IMR-90 (cell line): ENCODE measurements around the gene ICAM4. TPM values are rescaled to one million over a fixed set of nuclear protein-coding genes. Genes with fewer than 3 reads are reported as not detected.

Experiments
- ATAC-seq: fragments of 200-7000 bp; cut with Tn5 transposase; 2 replicates; pipeline ENCODE4 v1.9.1; 2020; ENCODE audit warnings: low read depth, mild to moderate bottlenecking, moderate library complexity
- BruUV-seq: library from RNA; stranded (reverse); fragments of 400-500 nt; replicated peaks from 2 replicates; lab custom pipeline; 2021; lab: Mats Ljungman, UMichigan
- CTCF ChIA-PET: fragments of 300-600 bp; formaldehyde crosslinking; extraction: SDS; loops from one replicate; lab custom pipeline; 2021; ENCODE audit warnings: antibody characterized with exemption; lab: Yijun Ruan, JAX
- POLR2A ChIA-PET: fragments of 300-600 bp; sonication (Branson Sonifier 250); formaldehyde crosslinking; loops from one replicate; lab custom pipeline; 2022; ENCODE audit warnings: antibody characterized with exemption; ENCODE audit not compliant: unreplicated experiment; lab: Charles Lee
- DNase-seq: peaks from one replicate; pipeline ENCODE4 v3.0.0; 2013
- H2AFZ ChIP-seq: replicated peaks from 2 replicates; pipeline ENCODE3; 2013; ENCODE audit warnings: low read length, mild to moderate bottlenecking; ENCODE audit not compliant: poor library complexity
- H2AK5ac ChIP-seq: 2 replicates; pipeline ENCODE4 v1.6.1; 2013; ENCODE audit warnings: low read depth, low read length, inconsistent platforms
- H2AK9ac ChIP-seq: replicated peaks from 2 replicates; pipeline ENCODE3; 2013; ENCODE audit warnings: mild to moderate bottlenecking, low read depth, low read length, moderate library complexity; ENCODE audit not compliant: poor library complexity
- H2BK120ac ChIP-seq: 2 replicates; pipeline ENCODE4 v1.6.1; 2013; ENCODE audit warnings: low read depth, low read length, inconsistent platforms
- H2BK15ac ChIP-seq: 3 replicates; pipeline ENCODE4 v1.6.1; 2013; ENCODE audit warnings: low read depth, low read length, inconsistent platforms
- H2BK20ac ChIP-seq: 2 replicates; pipeline ENCODE4 v1.6.1; 2013; ENCODE audit warnings: low read depth, mild to moderate bottlenecking, inconsistent platforms, low read length, moderate library complexity
- H2BK5ac ChIP-seq: 2 replicates; pipeline ENCODE4 v1.6.1; 2013; ENCODE audit warnings: mild to moderate bottlenecking, low read depth, low read length, inconsistent platforms; ENCODE audit not compliant: poor library complexity, severe bottlenecking
- H3K14ac ChIP-seq: replicated peaks from 2 replicates; pipeline ENCODE4 v1.6.1; 2013; ENCODE audit warnings: low read depth, low read length, inconsistent platforms
- H3K18ac ChIP-seq: 2 replicates; pipeline ENCODE4 v1.6.1; 2013; ENCODE audit warnings: low read depth, low read length, control low read depth
- H3K23ac ChIP-seq: 2 replicates; pipeline ENCODE4 v1.6.1; 2013; ENCODE audit warnings: low read depth, low read length, inconsistent platforms
- H3K27ac ChIP-seq: 2 replicates; pipeline ENCODE4 v1.5.1; 2013; ENCODE audit warnings: mild to moderate bottlenecking, control low read depth, low read length; ENCODE audit not compliant: insufficient read depth
- H3K27me3 ChIP-seq: 2 replicates; pipeline ENCODE4 v1.6.1; 2013; ENCODE audit warnings: low read length; ENCODE audit not compliant: control insufficient read depth, insufficient read depth
- H3K36me3 ChIP-seq: 2 replicates; pipeline ENCODE4 v1.6.1; 2013; ENCODE audit warnings: low read length, mixed read lengths; ENCODE audit not compliant: control insufficient read depth, insufficient read depth
- H3K4ac ChIP-seq: 2 replicates; pipeline ENCODE4 v1.6.1; 2013; ENCODE audit warnings: low read depth, low read length, inconsistent platforms
- H3K4me1 ChIP-seq: 2 replicates; pipeline ENCODE4 v1.6.1; 2013; ENCODE audit warnings: low read length, mixed read lengths; ENCODE audit not compliant: control insufficient read depth, insufficient read depth
- H3K4me2 ChIP-seq: 2 replicates; pipeline ENCODE4 v1.6.1; 2013; ENCODE audit warnings: low read depth, mild to moderate bottlenecking, control low read depth, low read length, moderate library complexity
- H3K4me3 ChIP-seq: 2 replicates; pipeline ENCODE4 v1.5.1; 2013; ENCODE audit warnings: low read depth, mild to moderate bottlenecking, control low read depth, low read length, moderate library complexity; ENCODE audit not compliant: insufficient read depth
- H3K56ac ChIP-seq: 2 replicates; pipeline ENCODE4 v1.6.1; 2013; ENCODE audit warnings: low read length, inconsistent platforms; ENCODE audit not compliant: insufficient read depth; ENCODE audit errors: extremely low read depth
- H3K79me1 ChIP-seq, 2 experiments: 2 replicates each; pipeline ENCODE4 v1.6.1; 2013; ENCODE audit warnings: low read length in 2 of 2, inconsistent platforms in 1 of 2, low read depth in 1 of 2
- H3K9ac ChIP-seq: 2 replicates; pipeline ENCODE4 v1.6.1; 2013; ENCODE audit warnings: low read depth, low read length, control low read depth
- H3K9me1 ChIP-seq: 2 replicates; pipeline ENCODE4 v1.6.1; 2013; ENCODE audit warnings: low read length, inconsistent platforms; ENCODE audit not compliant: insufficient read depth
- H3K9me3 ChIP-seq: 2 replicates; pipeline ENCODE4 v1.6.1; 2013; ENCODE audit warnings: low read length; ENCODE audit not compliant: control insufficient read depth, insufficient read depth
- H4K20me1 ChIP-seq: 2 replicates; pipeline ENCODE4 v1.6.1; 2013; ENCODE audit warnings: low read length, inconsistent platforms; ENCODE audit not compliant: insufficient read depth
- H4K5ac ChIP-seq: 2 replicates; pipeline ENCODE4 v1.6.1; 2013; ENCODE audit warnings: mild to moderate bottlenecking, low read depth, low read length, control low read depth
- H4K8ac ChIP-seq, 2 experiments: 2 replicates each; pipeline ENCODE4 v1.6.1; 2013; ENCODE audit warnings: low read depth in 2 of 2, low read length in 2 of 2, control low read depth in 1 of 2, inconsistent platforms in 1 of 2
- H4K91ac ChIP-seq: 2 replicates; pipeline ENCODE4 v1.6.1; 2013; ENCODE audit warnings: low read depth, low read length, inconsistent platforms; ENCODE audit not compliant: insufficient read depth
- CEBPB ChIP-seq: IDR thresholded peaks from 2 replicates; pipeline ENCODE4 v1.6.1; 2012; ENCODE audit warnings: low read depth, low read length, improper control_type of control experiment
- FOS ChIP-seq: fragments of 150-350 bp; IDR thresholded peaks from 2 replicates; pipeline ENCODE4 v1.6.1; 2016; ENCODE audit warnings: low read depth, low read length
- POLR2A ChIP-seq: IDR thresholded peaks from 2 replicates; pipeline ENCODE4 v1.6.1; 2012; ENCODE audit warnings: mild to moderate bottlenecking, low read depth, low read length
- RCOR1 ChIP-seq: IDR thresholded peaks from 2 replicates; pipeline ENCODE4 v1.6.1; 2012; ENCODE audit warnings: mild to moderate bottlenecking, low read length, improper control_type of control experiment; ENCODE audit not compliant: insufficient replicate concordance
- RFX5 ChIP-seq: IDR thresholded peaks from 2 replicates; pipeline ENCODE4 v1.8.0; 2012; ENCODE audit warnings: low read depth, mild to moderate bottlenecking, low read length, moderate library complexity
- WGBS, 2 experiments: methylation state at CpG; one replicate each; pipeline versions ENCODE4 v1.1.5 to v1.1.7; 2013; ENCODE audit warnings: missing lambda C conversion rate in 2 of 2; ENCODE audit not compliant: insufficient read length in 1 of 2; ENCODE audit errors: extremely low coverage in 2 of 2; 5-methylcytosine and 5-hydroxymethylcytosine counted together
- dilution Hi-C: fragments of 300-500 bp; cut with HindIII; formaldehyde crosslinking; loops from one replicate; pipeline ENCODE4 v1.14.3; 2018; ENCODE audit warnings: low sequenced_read_pairs; ENCODE audit not compliant: unreplicated experiment
- in situ Hi-C: fragments of 300-500 bp; cut with MboI; formaldehyde crosslinking; loops from 3 replicates; pipeline ENCODE4 v1.14.3; 2019; ENCODE audit warnings: low sequenced_read_pairs, inconsistent platforms, mixed read lengths
- intact Hi-C: fragments of 100-400 bp; cut with micrococcal nuclease; formaldehyde crosslinking; loops from 2 replicates; pipeline ENCODE4 v1.10.0; 2022
- polyA plus RNA-seq, 3 experiments: library from polyadenylated mRNA; depleted of rRNA; stranded (reverse); fragments of >200 nt; gene quantifications; 2 replicates each; pipeline ENCODE4 v1.2.3, GENCODE V29; 2012; ENCODE audit warnings: low replicate concordance in 1 of 3
- total RNA-seq: library from RNA; depleted of rRNA; stranded (reverse); fragments of >200 nt; gene quantifications from 2 replicates; pipeline ENCODE4 v1.2.3, GENCODE V29; 2012

ICAM4 gene
- total and polyA plus RNA-seq, 2 of the 4 experiments (the other 2 are of a cell fraction): 2.3 to 4.0 TPM

DNA sequence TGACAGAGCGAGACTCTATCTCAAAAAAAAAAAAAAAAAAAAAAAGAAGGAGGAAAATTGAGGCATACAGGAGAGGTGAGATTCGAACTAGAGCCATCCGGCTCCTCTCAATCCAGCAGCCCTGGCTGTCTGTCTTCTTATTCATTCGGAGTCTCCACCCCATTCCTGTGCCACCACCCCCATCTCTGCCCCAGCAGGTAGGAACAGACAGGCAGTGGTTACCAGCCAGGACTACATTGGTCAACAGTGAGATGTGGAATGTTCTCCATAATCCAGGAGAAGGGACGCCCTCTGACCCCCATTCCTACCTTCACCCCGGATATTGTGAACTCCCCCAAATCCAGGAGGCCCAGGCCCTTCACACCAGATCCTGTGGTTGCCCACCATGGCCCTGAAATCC is 49.1 kb upstream of the ICAM4 start:
- Histone ChIP-seq H2AK9ac (peak overlapping the region; percentile 95), H3K79me1 (no peaks in the 10 kb centered on the region), H4K20me1 (no peaks in the 10 kb centered on the region), H3K4me1 (peaks cover 12% of the 10 kb centered on the region), H4K8ac (peak overlapping the region; percentile 13 to 91; a peak in 3 of 4 replicates), H3K14ac (peak overlapping the region; percentile 77), H3K27me3 (no peaks in the 10 kb centered on the region), H3K56ac (no peak overlapping the region), H3K4ac (peak overlapping the region; percentile 93), H2AK5ac (peak overlapping the region; percentile 92), H3K4me3 (no peak overlapping the region), H3K9me3 (no peaks in the 10 kb centered on the region), H2BK120ac (peak overlapping the region; percentile 98), H3K18ac (peak overlapping the region; percentile 89), H3K27ac (peak overlapping the region; percentile 66; the same call in 1 of the 2 replicates), H3K36me3 (no peaks in the 10 kb centered on the region), H3K9me1 (peaks cover 5% of the 10 kb centered on the region), H2AFZ (peak overlapping the region; percentile 91), H4K5ac (peak overlapping the region; percentile 88), H2BK5ac (peak overlapping the region; percentile 90), H2BK15ac (peak overlapping the region; percentile 86; the same call in 1 of the 3 replicates), H3K23ac (peak overlapping the region; percentile 82; the same call in 1 of the 2 replicates), H3K9ac (peak overlapping the region; percentile 21; the same call in 1 of the 2 replicates), H2BK20ac (peak overlapping the region; percentile 89; the same call in 1 of the 2 replicates), H3K4me2 (peak overlapping the region; percentile 26), H4K91ac (peak overlapping the region; percentile 85)
- in situ Hi-C loops: no loop called here
- TF ChIP-seq RCOR1 (no peak), CEBPB (no peak), POLR2A (no peak), RFX5 (no peak), FOS (no peak)
- WGBS, 2 experiments: no CpG with 5 or more reads among the region's 6 CpGs
- intact Hi-C loops: loop anchor here (1.0 kb wide), 1 partner anchor 13 kb away; no protein-coding TSS in a partner anchor
- ATAC-seq: peak; percentile 40
- ChIA-PET CTCF (interaction anchor here (0.6 to 0.9 kb wide), 2 partner anchors 12 to 293 kb away, joined by 4 to 7 read pairs; no protein-coding TSS in a partner anchor), POLR2A (no interaction called here)
- no peak for DNase-seq
- no TSS peak for BruUV-seq
- dilution Hi-C loops: no loop called here
